Activated naive CD4-positive, alpha-beta T cell treated with anti-CD3 and anti-CD28 coated beads, Interleukin-2, amount 10 ng/mL, durations not matched to agents 7 days and 5 days (primary cell): ENCODE results near the gene ARHGEF28.

Experiments used
- CTCF ChIA-PET: fragments of 350-600 bp; sonication (Branson Sonifier 250); formaldehyde crosslinking; loops from one replicate; lab custom pipeline; 2021; ENCODE audit warnings: antibody characterized with exemption; lab: Charles Lee
- DNase-seq: peaks from one replicate; pipeline ENCODE4 v3.0.0-alpha.2; 2020
- H3K27ac Mint-ChIP-seq: one replicate; pipeline ENCODE4 v1.8.0; 2021; ENCODE audit warnings: mild to moderate bottlenecking, moderate library complexity, mixed read lengths
- H3K27me3 Mint-ChIP-seq: one replicate; pipeline ENCODE4 v1.8.0; 2021; ENCODE audit warnings: mild to moderate bottlenecking, mixed read lengths
- H3K36me3 Mint-ChIP-seq: one replicate; pipeline ENCODE4 v1.8.0; 2021; ENCODE audit warnings: mixed read lengths
- H3K4me1 Mint-ChIP-seq: one replicate; pipeline ENCODE4 v1.8.0; 2021; ENCODE audit warnings: mixed read lengths
- H3K4me3 Mint-ChIP-seq: one replicate; pipeline ENCODE4 v1.8.0; 2021; ENCODE audit warnings: mild to moderate bottlenecking, moderate library complexity, mixed read lengths
- H3K9me3 Mint-ChIP-seq: one replicate; pipeline ENCODE4 v1.8.0; 2021; ENCODE audit warnings: mixed read lengths

The ARHGEF28 gene

GRCh38 chr5:73791389-73791788 lies 165.4 kb downstream of the ARHGEF28 start:
- Mint-ChIP-seq H3K4me3 (no peak overlapping the region), H3K36me3 (no peaks in the 10 kb centered on the region), H3K9me3 (no peaks in the 10 kb centered on the region), H3K27me3 (peaks cover 8% of the 10 kb centered on the region), H3K4me1 (no peaks in the 10 kb centered on the region), H3K27ac (no peak overlapping the region)
- no peak for DNase-seq
- CTCF ChIA-PET, result interaction anchor here (7.1 kb wide), 1 partner anchor 203 kb away, joined by 109 read pairs; no protein-coding TSS in a partner anchor

- Mint-ChIP-seq H3K27me3 (peaks cover 8% of the 10 kb centered on the region), H3K27ac (no peak overlapping the region), H3K36me3 (no peaks in the 10 kb centered on the region), H3K4me3 (no peak overlapping the region), H3K4me1 (no peaks in the 10 kb centered on the region), H3K9me3 (no peaks in the 10 kb centered on the region)
- CTCF ChIA-PET, result interaction anchor here (0.6 to 7.1 kb wide), 8 partner anchors 9 to 274 kb away, joined by 3 to 109 read pairs (median 4); no protein-coding TSS in a partner anchor
- DNase-seq, result peak; percentile 77
Observed at GRCh38 chr5:73792687-73793320, 166.8 kb downstream of the ARHGEF28 start.

GRCh38 chr5:73793911-73794310 lies 167.9 kb downstream of the ARHGEF28 start:
- Mint-ChIP-seq H3K4me3 (no peak overlapping the region), H3K36me3 (no peaks in the 10 kb centered on the region), H3K9me3 (no peaks in the 10 kb centered on the region), H3K27me3 (peaks cover 8% of the 10 kb centered on the region), H3K27ac (no peak overlapping the region), H3K4me1 (no peaks in the 10 kb centered on the region)
- DNase-seq, result no peak
- CTCF ChIA-PET, result interaction anchor here (0.7 to 7.1 kb wide), 4 partner anchors 11 to 275 kb away, joined by 3 to 109 read pairs (median 6); no protein-coding TSS in a partner anchor

- H3K36me3 Mint-ChIP-seq, result no peaks in the 10 kb centered on the region
- peaks cover 15% of the 10 kb centered on the region for H3K27me3 Mint-ChIP-seq
- no peaks in the 10 kb centered on the region for H3K9me3 Mint-ChIP-seq
- CTCF ChIA-PET, result interaction anchor here (0.6 to 7.1 kb wide), 3 partner anchors 12 to 852 kb away, joined by 3 to 109 read pairs (median 4); no protein-coding TSS in a partner anchor
- no peak overlapping the region for H3K27ac Mint-ChIP-seq
- DNase-seq, result no peak
- no peaks in the 10 kb centered on the region for H3K4me1 Mint-ChIP-seq
- H3K4me3 Mint-ChIP-seq, result no peak overlapping the region
Observed at GRCh38 chr5:73796164-73797131, 170.5 kb downstream of the ARHGEF28 start.

- Mint-ChIP-seq H3K27ac (no peak overlapping the region), H3K4me3 (no peak overlapping the region), H3K4me1 (no peaks in the 10 kb centered on the region), H3K9me3 (no peaks in the 10 kb centered on the region), H3K36me3 (no peaks in the 10 kb centered on the region), H3K27me3 (peaks cover 15% of the 10 kb centered on the region)
- CTCF ChIA-PET, result interaction anchor here (0.6 to 7.1 kb wide), 2 partner anchors 208 to 851 kb away, joined by 3 to 109 read pairs; no protein-coding TSS in a partner anchor
- no peak for DNase-seq
Observed at GRCh38 chr5:73797132-73797510, 171.1 kb downstream of the ARHGEF28 start.

GRCh38 chr5:73799401-73799972 lies 173.5 kb downstream of the ARHGEF28 start:
- DNase-seq, result no peak
- H3K27ac Mint-ChIP-seq, result no peak overlapping the region
- H3K4me1 Mint-ChIP-seq, result no peaks in the 10 kb centered on the region
- H3K36me3 Mint-ChIP-seq, result no peaks in the 10 kb centered on the region
- H3K27me3 Mint-ChIP-seq, result peaks cover 19% of the 10 kb centered on the region
- no peaks in the 10 kb centered on the region for H3K9me3 Mint-ChIP-seq
- CTCF ChIA-PET, result interaction anchor here (1.0 kb wide), 1 partner anchor 209 kb away, joined by 3 read pairs; no protein-coding TSS in a partner anchor
- H3K4me3 Mint-ChIP-seq, result no peak overlapping the region

- no peak for DNase-seq
- H3K27ac Mint-ChIP-seq, result no peak overlapping the region
- peaks cover 14% of the 10 kb centered on the region for H3K27me3 Mint-ChIP-seq
- no peaks in the 10 kb centered on the region for H3K4me1 Mint-ChIP-seq
- H3K36me3 Mint-ChIP-seq, result no peaks in the 10 kb centered on the region
- H3K4me3 Mint-ChIP-seq, result no peak overlapping the region
- no peaks in the 10 kb centered on the region for H3K9me3 Mint-ChIP-seq
- CTCF ChIA-PET, result interaction anchor here (1.2 kb wide), 1 partner anchor 9 kb away, joined by 4 read pairs; no protein-coding TSS in a partner anchor
Observed at GRCh38 chr5:73801686-73802085, 175.7 kb downstream of the ARHGEF28 start.

GRCh38 chr5:73805449-73805848 lies 179.5 kb downstream of the ARHGEF28 start:
- Mint-ChIP-seq H3K9me3 (no peaks in the 10 kb centered on the region), H3K27ac (no peak overlapping the region), H3K36me3 (no peaks in the 10 kb centered on the region), H3K27me3 (peaks cover 12% of the 10 kb centered on the region), H3K4me3 (no peak overlapping the region), H3K4me1 (no peaks in the 10 kb centered on the region)
- CTCF ChIA-PET, result no interaction called here
- no peak for DNase-seq

GRCh38 chr5:73808911-73809310 lies 182.9 kb downstream of the ARHGEF28 start:
- no peaks in the 10 kb centered on the region for H3K27me3 Mint-ChIP-seq
- no peaks in the 10 kb centered on the region for H3K9me3 Mint-ChIP-seq
- H3K27ac Mint-ChIP-seq, result no peak overlapping the region
- H3K4me1 Mint-ChIP-seq, result no peaks in the 10 kb centered on the region
- no peaks in the 10 kb centered on the region for H3K36me3 Mint-ChIP-seq
- H3K4me3 Mint-ChIP-seq, result no peak overlapping the region
- DNase-seq, result no peak
- CTCF ChIA-PET, result no interaction called here

GRCh38 chr5:73810429-73810828 lies 184.4 kb downstream of the ARHGEF28 start:
- CTCF ChIA-PET, result no interaction called here
- Mint-ChIP-seq H3K4me1 (no peaks in the 10 kb centered on the region), H3K27ac (no peak overlapping the region), H3K9me3 (no peaks in the 10 kb centered on the region), H3K27me3 (no peaks in the 10 kb centered on the region), H3K4me3 (no peak overlapping the region), H3K36me3 (no peaks in the 10 kb centered on the region)
- DNase-seq, result no peak

GRCh38 chr5:73812457-73812856 lies 186.5 kb downstream of the ARHGEF28 start:
- H3K27me3 Mint-ChIP-seq, result no peaks in the 10 kb centered on the region
- no peaks in the 10 kb centered on the region for H3K36me3 Mint-ChIP-seq
- H3K4me3 Mint-ChIP-seq, result no peak overlapping the region
- no peaks in the 10 kb centered on the region for H3K9me3 Mint-ChIP-seq
- no peak for DNase-seq
- CTCF ChIA-PET, result no interaction called here
- H3K27ac Mint-ChIP-seq, result no peak overlapping the region
- no peaks in the 10 kb centered on the region for H3K4me1 Mint-ChIP-seq

GRCh38 chr5:73812962-73813588 lies 187.1 kb downstream of the ARHGEF28 start:
- CTCF ChIA-PET, result no interaction called here
- H3K9me3 Mint-ChIP-seq, result no peaks in the 10 kb centered on the region
- H3K36me3 Mint-ChIP-seq, result no peaks in the 10 kb centered on the region
- no peak overlapping the region for H3K4me3 Mint-ChIP-seq
- DNase-seq, result no peak
- H3K4me1 Mint-ChIP-seq, result no peaks in the 10 kb centered on the region
- no peak overlapping the region for H3K27ac Mint-ChIP-seq
- no peaks in the 10 kb centered on the region for H3K27me3 Mint-ChIP-seq

GRCh38 chr5:73814233-73814846 lies 188.3 kb downstream of the ARHGEF28 start:
- Mint-ChIP-seq H3K4me3 (no peak overlapping the region), H3K27me3 (no peaks in the 10 kb centered on the region), H3K27ac (no peak overlapping the region), H3K9me3 (no peaks in the 10 kb centered on the region), H3K4me1 (no peaks in the 10 kb centered on the region), H3K36me3 (no peaks in the 10 kb centered on the region)
- no peak for DNase-seq
- CTCF ChIA-PET, result no interaction called here
